NCI-H187 treated with DMSO at 0.1 percent for 48 hours (cell line): ENCODE measurements around the gene FN3KRP.

ENCODE experiments used
- DNase-seq: peaks from one replicate; lab custom pipeline; 2025; lab: John Stamatoyannopoulos, UW

The FN3KRP gene

GRCh38 chr17:82709024-82709675, 7.4 kb upstream of the FN3KRP start:
- DNase-seq: no peak

GRCh38 chr17:82709676-82710498, 6.6 kb upstream of the FN3KRP start:
- no peak for DNase-seq

GRCh38 chr17:82710499-82711232, 5.8 kb upstream of the FN3KRP start:
- no peak for DNase-seq

- no peak for DNase-seq
These were observed 3.3 kb upstream of the FN3KRP start for GRCh38 chr17:82713071-82713723.

- DNase-seq: no peak
These were observed 2.6 kb downstream of the FN3KRP start for GRCh38 chr17:82718986-82719685.

GRCh38 chr17:82720204-82720603, 3.7 kb downstream of the FN3KRP start:
- no peak for DNase-seq

- DNase-seq: no peak
These were observed 6.0 kb downstream of the FN3KRP start for GRCh38 chr17:82722341-82723013.

- DNase-seq: no peak
These were observed 6.8 kb downstream of the FN3KRP start for GRCh38 chr17:82723169-82723807.

- DNase-seq: no peak
These were observed 9.9 kb downstream of the FN3KRP start for GRCh38 chr17:82726427-82726826.

- DNase-seq: no peak
These were observed 13.2 kb downstream of the FN3KRP start for GRCh38 chr17:82729479-82730260.

GRCh38 chr17:82732118-82732743, 15.7 kb downstream of the FN3KRP start:
- DNase-seq: no peak

GRCh38 chr17:82734987-82735866, 18.7 kb downstream of the FN3KRP start, which contains the start of gene FN3K:
FN3K (plus strand) TSS chr17:82735615; CDS start chr17:82735637, 22 bp downstream.
- no peak for DNase-seq

- DNase-seq: no peak
These were observed 20.1 kb downstream of the FN3KRP start for GRCh38 chr17:82736511-82737185.

- DNase-seq: no peak
These were observed 21.7 kb downstream of the FN3KRP start for GRCh38 chr17:82737967-82738877.

- no peak for DNase-seq
These were observed 24.6 kb downstream of the FN3KRP start for GRCh38 chr17:82740906-82741759.
